Mesothelial cell of epicardium (in vitro differentiated cells): ENCODE measurements around the gene SRSF11. TPM values are rescaled to one million over a fixed set of nuclear protein-coding genes. Genes with fewer than 3 reads are reported as not detected.
"Not testable (repeated sequence)": the region's sequence is repeated elsewhere in the genome, so short reads cannot be mapped to it uniquely, and the experiment has no call there.

Source experiments
- DNase-seq, 2 experiments: peaks; one replicate each; pipeline ENCODE4 v3.0.0; 2021; ENCODE audit warnings: low spot score in 2 of 2; ENCODE audit not compliant: unreplicated experiment in 2 of 2
- H3K27ac Mint-ChIP-seq: 2 replicates; pipeline ENCODE4 v1.8.0; 2021; ENCODE audit warnings: mixed read lengths
- H3K27me3 Mint-ChIP-seq: 2 replicates; pipeline ENCODE4 v1.8.0; 2021; ENCODE audit warnings: low read depth, mixed read lengths
- H3K36me3 Mint-ChIP-seq: 2 replicates; pipeline ENCODE4 v1.8.0; 2021; ENCODE audit warnings: mixed read lengths
- H3K4me1 Mint-ChIP-seq: 2 replicates; pipeline ENCODE4 v1.8.0; 2021; ENCODE audit warnings: mixed read lengths
- H3K4me3 Mint-ChIP-seq: 2 replicates; pipeline ENCODE4 v1.8.0; 2021; ENCODE audit warnings: mild to moderate bottlenecking, moderate library complexity, mixed read lengths
- H3K9me3 Mint-ChIP-seq: 2 replicates; pipeline ENCODE4 v1.8.0; 2021; ENCODE audit warnings: mixed read lengths
- CTCF ChIP-seq: fragments of 200-600 bp; sonication (generic); IDR thresholded peaks from one replicate; pipeline ENCODE4 v1.5.0; 2021; ENCODE audit warnings: antibody characterized with exemption; ENCODE audit not compliant: unreplicated experiment
- total RNA-seq: library from RNA; stranded (reverse); gene quantifications from 3 replicates; pipeline ENCODE4 v1.2.1, GENCODE V29; 2021

Gene SRSF11
- total RNA-seq, 1 donor from 2014 or later: 357 TPM

- Mint-ChIP-seq H3K36me3 (no peaks in the 10 kb centered on the region), H3K9me3 (no peaks in the 10 kb centered on the region), H3K27me3 (no peaks in the 10 kb centered on the region), H3K4me1 (peaks cover 38% of the 10 kb centered on the region), H3K4me3 (peak overlapping the region; percentile 99), H3K27ac (peak overlapping the region; percentile 100)
- no peak for TF ChIP-seq CTCF
- no peak for DNase-seq
These were observed 16.6 kb upstream of the SRSF11 start for GRCh38 chr1:70204600-70204999.

- H3K4me3 Mint-ChIP-seq: peak overlapping the region; percentile 99
- no peak for DNase-seq
- H3K4me1 Mint-ChIP-seq: peaks cover 38% of the 10 kb centered on the region
- no peaks in the 10 kb centered on the region for H3K36me3 Mint-ChIP-seq
- TF ChIP-seq CTCF: no peak
- no peaks in the 10 kb centered on the region for H3K27me3 Mint-ChIP-seq
- peak overlapping the region; percentile 100 for H3K27ac Mint-ChIP-seq
- H3K9me3 Mint-ChIP-seq: no peaks in the 10 kb centered on the region
These were observed 16.1 kb upstream of the SRSF11 start for GRCh38 chr1:70205071-70205433.

- TF ChIP-seq CTCF: no peak
- Mint-ChIP-seq H3K4me1 (peaks cover 38% of the 10 kb centered on the region), H3K9me3 (no peaks in the 10 kb centered on the region), H3K27ac (peak within 1 kb of the TSS; percentile 100), H3K4me3 (peak within 1 kb of the TSS; percentile 99), H3K27me3 (no peaks in the 10 kb centered on the region), H3K36me3 (no peaks in the 10 kb centered on the region)
- DNase-seq: peak; percentile 85 to 97
These were observed 15.6 kb upstream of the SRSF11 start, which contains the start of gene LRRC40 for GRCh38 chr1:70205434-70206118. Gene LRRC40 (minus strand): TSS chr1:70205579. CDS start chr1:70205540, 39 bp downstream.

GRCh38 chr1:70206833-70207232 lies 14.3 kb upstream of the SRSF11 start:
- H3K27me3 Mint-ChIP-seq, DNase-seq, H3K9me3 Mint-ChIP-seq, H3K36me3 Mint-ChIP-seq: not testable (repeated sequence)
- peak overlapping the region; percentile 99 for H3K4me3 Mint-ChIP-seq
- peaks cover 38% of the 10 kb centered on the region for H3K4me1 Mint-ChIP-seq
- peak overlapping the region; percentile 100 for H3K27ac Mint-ChIP-seq

GRCh38 chr1:70207492-70207891 lies 13.7 kb upstream of the SRSF11 start:
- TF ChIP-seq CTCF: no peak
- Mint-ChIP-seq H3K36me3 (no peaks in the 10 kb centered on the region), H3K9me3 (no peaks in the 10 kb centered on the region), H3K27me3 (no peaks in the 10 kb centered on the region), H3K27ac (peak overlapping the region; percentile 59), H3K4me1 (peaks cover 38% of the 10 kb centered on the region), H3K4me3 (peak overlapping the region; percentile 99)
- no peak for DNase-seq

GRCh38 chr1:70208292-70208691 lies 12.9 kb upstream of the SRSF11 start:
- no peak overlapping the region for H3K27ac Mint-ChIP-seq
- no peak overlapping the region for H3K4me3 Mint-ChIP-seq
- H3K36me3 Mint-ChIP-seq: no peaks in the 10 kb centered on the region
- H3K4me1 Mint-ChIP-seq: peaks cover 34% of the 10 kb centered on the region
- H3K9me3 Mint-ChIP-seq: no peaks in the 10 kb centered on the region
- no peak for DNase-seq
- TF ChIP-seq CTCF: no peak
- no peaks in the 10 kb centered on the region for H3K27me3 Mint-ChIP-seq
